ENCODE data around the gene ZBTB38.

The ZBTB38 gene

GRCh38 chr3:141341536-141341935 is 26.8 kb upstream of the ZBTB38 start:
- no peak for DNase-seq

GRCh38 chr3:141342386-141342785 is 25.9 kb upstream of the ZBTB38 start:
- no peak for DNase-seq

DNA sequence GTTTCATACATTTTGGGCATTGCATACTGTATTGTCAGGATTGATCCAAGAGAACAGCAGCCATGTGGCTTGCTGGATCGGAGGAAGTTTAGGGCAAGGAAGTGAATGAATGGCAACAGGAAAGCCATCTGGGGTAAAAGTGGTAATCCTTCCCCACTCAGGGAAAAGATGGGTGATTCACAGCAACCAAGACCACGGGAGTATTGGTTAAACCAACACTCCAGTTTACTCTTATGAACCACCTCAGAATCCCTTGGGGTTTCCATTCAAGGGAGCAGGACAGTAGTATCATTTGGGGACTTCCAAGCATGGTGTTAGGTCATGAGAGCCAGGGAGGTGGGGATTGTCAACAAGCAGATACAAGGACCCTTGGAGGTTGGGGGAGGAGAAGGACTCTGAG is 25.2 kb upstream of the ZBTB38 start:
- no peak for DNase-seq

GRCh38 chr3:141343865-141344271 is 24.4 kb upstream of the ZBTB38 start:
- DNase-seq = no peak

- no peak for DNase-seq
Measured at GRCh38 chr3:141345528-141345927, 22.8 kb upstream of the ZBTB38 start.

GRCh38 chr3:141346007-141346406 is 22.3 kb upstream of the ZBTB38 start:
- DNase-seq = no peak

DNA sequence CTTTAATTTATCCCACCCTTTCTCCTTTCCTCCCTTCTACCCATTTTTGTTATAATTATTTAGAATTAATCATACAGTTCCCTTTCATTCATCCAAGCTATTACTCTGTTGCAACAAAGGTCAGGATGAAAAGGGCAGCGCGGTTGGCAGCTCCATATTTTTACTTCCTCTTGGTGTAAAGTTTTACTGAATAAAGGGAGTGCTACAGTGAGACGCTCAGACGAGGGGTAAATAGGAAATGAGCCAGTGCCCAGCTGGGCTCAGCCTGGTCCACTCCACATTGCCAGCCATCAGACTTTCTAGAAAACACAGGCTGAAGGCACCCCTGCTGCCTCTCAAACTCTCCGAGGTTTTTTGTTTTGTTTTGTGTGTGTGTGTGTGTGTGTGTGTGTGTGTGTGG is 21.9 kb upstream of the ZBTB38 start:
- no peak for DNase-seq

- no peak for DNase-seq
Measured at GRCh38 chr3:141346839-141347238, 21.5 kb upstream of the ZBTB38 start.

DNA sequence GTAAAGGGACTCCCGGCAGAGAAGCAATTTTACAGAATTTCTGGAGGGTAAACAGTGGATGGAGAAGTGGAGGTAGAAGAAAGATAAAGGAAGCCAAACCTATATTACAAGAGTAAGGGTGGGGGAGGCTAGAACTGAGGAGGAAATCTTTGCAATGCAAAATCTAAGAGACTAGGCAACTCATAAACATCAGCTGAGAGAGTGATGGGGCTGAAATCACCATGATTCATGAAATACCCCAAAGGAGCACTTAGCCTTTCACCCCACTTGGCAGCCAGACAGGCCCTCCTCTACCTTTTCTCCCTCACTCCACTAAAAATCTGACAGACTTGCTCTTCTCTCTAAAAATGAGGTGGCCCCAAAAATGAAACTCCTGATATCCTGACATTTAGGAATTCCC is 19.5 kb upstream of the ZBTB38 start:
- DNase-seq = peak; percentile 30

DNA sequence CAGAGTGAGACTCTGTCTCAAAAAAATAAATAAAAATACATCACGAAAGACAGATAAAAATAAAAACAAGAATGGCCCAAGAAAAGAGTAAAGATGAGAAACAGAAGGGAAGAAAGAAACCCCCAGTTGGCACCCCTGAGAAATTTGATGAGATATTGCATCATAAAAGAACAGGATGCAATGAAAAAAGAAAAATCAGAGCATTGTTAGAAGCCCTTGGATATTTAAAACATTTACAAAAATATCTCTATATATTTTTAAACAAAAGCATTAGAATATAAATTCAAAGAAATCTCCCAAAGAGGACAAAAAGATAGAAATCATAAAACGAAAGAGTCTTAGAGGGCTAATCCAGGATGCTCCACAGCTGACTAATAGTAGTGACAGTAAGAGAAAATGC is 18.6 kb upstream of the ZBTB38 start:
- DNase-seq = no peak

DNA sequence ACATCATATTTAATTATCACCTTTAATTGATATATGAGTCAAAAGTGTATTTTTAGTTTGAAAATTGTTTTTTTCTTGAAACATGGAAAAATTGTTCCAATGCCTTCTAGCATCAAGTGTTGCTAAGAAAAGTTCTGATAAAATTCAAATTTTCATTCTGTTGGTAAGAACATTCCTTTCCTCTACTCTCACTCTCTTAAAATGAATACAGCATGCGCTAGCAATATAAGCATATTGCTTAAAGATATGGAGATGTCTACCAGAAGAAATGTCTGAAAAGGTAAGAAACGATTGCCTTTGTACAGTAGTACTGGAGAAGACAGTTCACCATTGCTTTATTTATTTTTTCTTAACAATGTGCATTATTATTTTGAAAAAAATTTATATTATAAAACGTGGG is 17.6 kb upstream of the ZBTB38 start:
- no peak for DNase-seq

DNA sequence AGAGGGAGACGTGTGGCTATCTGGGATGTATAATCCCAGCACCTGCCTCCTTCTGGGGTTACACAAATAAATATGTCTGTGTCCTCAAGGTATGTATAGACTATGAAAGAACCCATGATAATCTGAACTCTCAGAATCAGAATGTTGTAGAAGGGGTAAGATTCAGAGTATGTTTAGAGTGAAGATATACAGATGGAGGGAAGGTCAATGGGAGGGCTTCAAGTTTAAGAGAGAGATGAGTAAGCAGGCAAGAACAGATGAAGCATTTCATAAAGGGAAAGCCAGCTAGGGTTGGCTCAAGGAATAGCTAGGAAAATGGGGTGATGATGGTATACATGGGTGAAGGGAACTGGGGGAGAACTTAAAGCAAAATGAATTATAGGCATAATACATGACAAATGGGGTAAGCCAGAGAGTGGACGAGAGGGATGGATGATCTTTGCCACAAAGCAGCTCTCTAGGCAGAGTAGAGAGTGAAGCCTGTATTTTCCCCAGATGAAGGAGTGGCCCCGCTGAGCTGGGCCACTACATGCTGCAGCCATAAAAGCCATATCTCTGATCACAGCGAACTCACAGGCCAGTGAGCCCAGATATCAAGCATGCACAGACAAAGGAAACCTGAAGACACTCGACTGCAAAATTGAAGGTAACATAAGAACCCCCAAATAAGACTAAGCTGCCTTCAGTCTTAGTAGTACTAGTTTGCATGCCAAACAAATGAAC is 15.9 kb upstream of the ZBTB38 start:
- no peak for DNase-seq

DNA sequence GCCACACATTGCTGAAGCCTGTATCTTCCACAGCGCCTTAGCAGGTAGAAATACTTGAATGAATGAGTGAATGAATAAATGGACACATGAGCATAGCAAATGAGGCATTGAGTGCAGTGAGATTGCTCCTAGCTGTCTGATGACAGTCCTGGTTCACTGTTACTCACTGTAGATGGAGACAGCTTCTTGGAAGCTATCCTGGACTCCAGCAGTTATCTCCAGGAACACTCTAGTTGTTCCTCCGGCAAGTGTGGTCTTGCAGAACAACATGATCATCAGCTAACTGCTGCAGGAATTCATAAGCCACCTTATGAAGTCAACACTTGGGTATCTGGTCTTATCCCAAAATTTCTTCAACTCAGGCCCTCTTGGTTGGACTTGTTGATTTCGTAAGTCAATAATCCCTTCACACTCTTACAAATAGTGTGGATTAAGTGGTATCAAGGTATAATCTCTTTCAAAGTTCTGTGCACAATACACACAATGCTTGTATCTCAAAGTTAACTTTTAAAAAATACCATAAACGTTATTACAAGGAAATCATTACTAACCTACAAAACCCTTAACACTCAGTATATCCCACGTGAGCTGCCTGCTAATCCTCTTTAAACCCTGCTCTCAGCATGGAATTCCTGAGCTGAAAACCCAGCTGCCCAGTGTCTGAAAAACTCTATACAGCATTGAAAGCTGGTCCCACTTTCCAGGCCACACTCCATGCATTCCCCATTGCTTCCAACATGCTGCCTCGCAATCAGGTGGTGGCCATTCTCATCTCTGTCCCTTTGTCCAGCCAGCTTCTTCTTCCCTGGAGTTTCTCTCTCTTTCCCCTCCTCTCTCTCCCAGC is 14.4 kb upstream of the ZBTB38 start:
- DNase-seq = peak; percentile 38

GRCh38 chr3:141354517-141354916 is 13.8 kb upstream of the ZBTB38 start:
- no peak for DNase-seq

DNA sequence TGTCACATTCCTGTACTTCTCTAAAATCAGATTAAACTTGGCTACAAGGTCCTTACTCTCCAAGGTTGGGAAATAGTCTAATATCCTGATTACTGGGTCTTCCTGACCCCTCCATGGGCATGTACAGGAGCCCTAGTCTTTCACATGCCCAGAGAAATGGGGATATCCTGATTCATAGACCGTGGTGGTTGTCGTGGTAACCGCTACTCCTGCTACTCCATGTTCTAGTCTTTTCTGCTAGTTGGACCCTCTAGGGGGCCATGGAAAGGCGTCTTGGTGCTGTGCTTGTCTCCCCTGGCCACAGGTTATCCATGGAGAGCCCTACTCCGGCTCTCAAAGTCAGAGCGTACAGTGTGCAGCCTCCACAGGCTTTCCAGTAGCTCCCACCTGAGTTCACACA is 13.1 kb upstream of the ZBTB38 start:
- DNase-seq = no peak

GRCh38 chr3:141356046-141356445 is 12.3 kb upstream of the ZBTB38 start:
- no peak for DNase-seq

- peak; percentile 86 for DNase-seq
Measured at GRCh38 chr3:141360888-141361598, 7.3 kb upstream of the ZBTB38 start.

DNA sequence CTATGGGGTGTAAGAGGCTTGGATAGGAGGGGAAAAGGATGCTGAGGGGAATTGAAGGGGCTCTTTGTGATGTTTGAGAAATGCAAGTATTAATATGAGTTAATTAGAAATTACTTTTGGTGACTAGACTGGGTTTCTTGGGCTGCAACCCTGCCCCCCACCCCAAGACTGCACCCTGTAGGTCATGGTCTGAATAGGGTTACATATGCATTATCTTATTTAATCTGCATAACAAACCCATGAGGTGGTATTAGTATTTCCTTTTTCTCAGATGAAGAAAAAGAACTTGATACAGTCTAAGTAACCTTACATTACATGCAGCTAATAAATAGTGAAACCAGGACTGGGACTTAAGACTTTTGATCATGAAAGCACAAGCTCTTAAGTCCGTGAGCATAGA is 5.6 kb upstream of the ZBTB38 start:
- no peak for DNase-seq

- DNase-seq = no peak
Measured at GRCh38 chr3:141365201-141365600, 3.1 kb upstream of the ZBTB38 start.

DNA sequence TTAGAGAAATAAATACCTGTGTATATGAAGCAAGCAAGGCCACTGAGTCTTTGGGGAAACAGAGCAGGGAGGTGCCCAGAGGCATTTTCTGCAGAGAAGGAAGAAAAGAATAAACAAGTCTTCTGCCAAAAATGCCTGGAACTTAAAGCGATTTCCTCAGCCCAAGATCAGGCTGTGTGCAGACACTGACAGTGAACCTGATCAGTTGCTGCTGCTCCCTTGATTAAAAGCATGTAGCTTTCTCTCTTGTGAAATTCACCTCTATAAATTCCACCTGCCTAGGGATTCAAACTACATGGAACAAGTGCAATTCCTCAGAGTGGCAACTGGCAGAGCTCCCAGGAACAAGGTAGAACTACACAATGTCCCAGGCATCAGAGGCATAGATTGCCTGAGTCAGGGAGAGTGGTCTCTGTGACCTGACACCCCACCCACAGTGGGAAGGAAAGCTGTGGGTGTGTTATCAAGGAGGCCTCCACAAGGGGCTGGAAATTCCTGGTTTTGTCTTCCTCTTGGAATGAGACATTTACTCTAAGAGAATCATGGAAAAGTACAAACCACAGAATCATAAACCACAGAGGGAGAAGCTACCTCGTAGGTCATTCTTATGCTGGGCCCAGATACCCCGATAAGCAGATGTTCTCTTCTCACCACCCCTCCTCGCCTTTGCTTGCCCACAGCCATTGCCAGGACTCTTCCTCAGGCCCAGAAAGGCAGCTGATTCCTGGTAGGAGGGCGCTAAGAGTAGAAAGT is 1.8 kb upstream of the ZBTB38 start:
- DNase-seq = peak; percentile 96

DNA sequence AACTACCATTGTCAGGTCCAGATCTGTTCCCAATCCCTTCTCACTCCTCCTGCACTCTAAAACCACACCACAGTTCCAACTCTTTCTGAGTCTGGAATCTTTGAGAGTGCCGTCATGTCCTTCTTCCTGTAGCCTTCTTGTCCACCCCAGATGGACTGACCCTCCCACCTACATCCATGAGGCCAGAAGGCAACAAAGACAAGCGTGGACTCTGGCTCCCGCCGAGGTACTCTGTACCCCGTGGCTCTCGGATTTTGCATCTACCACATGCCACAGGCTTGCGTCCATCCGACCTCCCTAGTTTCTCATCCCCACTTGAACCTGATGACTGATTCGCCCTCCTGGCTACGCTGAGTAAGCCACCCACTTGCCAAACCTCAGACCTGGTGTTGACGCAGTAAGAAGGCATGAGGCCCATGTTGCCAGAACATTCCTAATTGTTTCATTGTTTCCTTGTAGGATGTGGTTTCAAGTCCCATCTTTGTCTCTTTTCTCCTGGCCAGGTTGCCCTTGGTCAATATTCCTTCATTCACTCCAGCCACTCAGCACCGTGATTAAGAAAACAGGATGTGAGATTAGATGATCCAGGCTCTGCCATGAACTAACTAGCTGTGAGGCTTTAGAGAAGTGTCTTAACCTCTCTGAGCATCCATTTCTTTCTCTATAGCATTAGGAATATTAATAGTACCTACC is 1.1 kb upstream of the ZBTB38 start:
- DNase-seq = peak; percentile 100

Measured in fibroblast of upper back skin (primary cell).